PC-3 (cell line): ENCODE data around the gene SACS.

Experiments used
- CTCF ChIP-seq: fragments of 300-600 bp; sonication (generic); conservative IDR thresholded peaks from 2 replicates; pipeline ENCODE4 v1.5.1; 2017; ENCODE audit warnings: antibody characterized with exemption, low read depth, mild to moderate bottlenecking, low read length
- EZH2 ChIP-seq: fragments of 300-600 bp; sonication (generic); IDR thresholded peaks from one replicate; pipeline ENCODE4 v1.6.1; 2017; ENCODE audit warnings: antibody characterized with exemption, mild to moderate bottlenecking, low read length; ENCODE audit not compliant: unreplicated experiment

- TF ChIP-seq EZH2 (no peak), CTCF (no peak)
These were observed 73.6 kb downstream of the SACS start for GRCh38 chr13:23359882-23360281.
